ENCODE measurements around the gene PBX2. TPM values are rescaled to one million over a fixed set of nuclear protein-coding genes. Genes with fewer than 3 reads are reported as not detected.

Gene PBX2
- total RNA-seq, 4 donors from 2014 or later = 43.6 to 95.9 (median 59.3) TPM

DNA sequence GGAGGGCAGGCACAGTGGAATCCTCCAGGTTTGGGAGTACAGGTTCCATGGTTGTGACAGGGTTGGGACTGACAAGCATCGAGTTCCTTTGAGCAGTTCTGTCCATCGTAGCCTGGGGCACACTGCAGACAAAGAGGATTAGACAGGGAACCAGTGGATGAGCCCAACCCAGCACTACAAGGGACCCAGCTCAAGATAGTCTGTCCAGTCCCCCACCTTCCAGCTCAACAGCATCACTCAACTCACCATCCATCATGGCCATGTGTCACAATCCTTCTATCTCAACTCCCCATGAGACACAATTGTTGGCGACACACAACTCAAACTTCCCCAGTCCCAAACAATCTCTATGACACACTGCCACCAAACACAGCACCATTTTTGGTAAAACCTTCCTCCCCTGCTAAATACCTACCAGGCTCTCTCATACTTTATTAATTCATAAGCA, 14.3 kb upstream of the PBX2 start:
- no peaks in the 10 kb centered on the region for H3K4me1 ChIP-seq
- 82% methylated on average over 1 of the region's 3 CpGs for WGBS
- DNase-seq (ENCODE audit: extremely low spot score) = no peak
- intact Hi-C loops (cut with DNase I) = no loop called here
- no peak overlapping the region for H3K27ac ChIP-seq (replicated peaks in 1 of 4)
- no peaks in the 10 kb centered on the region for H3K9me3 ChIP-seq
- TF ChIP-seq POLR2A (IDR thresholded peaks at IDR 0.05; ENCODE audit: low read depth) (no peak), CTCF (IDR thresholded peaks at IDR 0.05) (no peak), EP300 (IDR thresholded peaks at IDR 0.05) (no peak), POLR2AphosphoS5 (IDR thresholded peaks at IDR 0.05) (no peak)
- H3K4me3 ChIP-seq = no peak overlapping the region
- H3K36me3 ChIP-seq = peaks cover 0 to 68% (median 2%) of the 10 kb centered on the region in 4 donors
- peaks cover 0 to 28% (median 0%) of the 10 kb centered on the region in 4 donors for H3K27me3 ChIP-seq

DNA sequence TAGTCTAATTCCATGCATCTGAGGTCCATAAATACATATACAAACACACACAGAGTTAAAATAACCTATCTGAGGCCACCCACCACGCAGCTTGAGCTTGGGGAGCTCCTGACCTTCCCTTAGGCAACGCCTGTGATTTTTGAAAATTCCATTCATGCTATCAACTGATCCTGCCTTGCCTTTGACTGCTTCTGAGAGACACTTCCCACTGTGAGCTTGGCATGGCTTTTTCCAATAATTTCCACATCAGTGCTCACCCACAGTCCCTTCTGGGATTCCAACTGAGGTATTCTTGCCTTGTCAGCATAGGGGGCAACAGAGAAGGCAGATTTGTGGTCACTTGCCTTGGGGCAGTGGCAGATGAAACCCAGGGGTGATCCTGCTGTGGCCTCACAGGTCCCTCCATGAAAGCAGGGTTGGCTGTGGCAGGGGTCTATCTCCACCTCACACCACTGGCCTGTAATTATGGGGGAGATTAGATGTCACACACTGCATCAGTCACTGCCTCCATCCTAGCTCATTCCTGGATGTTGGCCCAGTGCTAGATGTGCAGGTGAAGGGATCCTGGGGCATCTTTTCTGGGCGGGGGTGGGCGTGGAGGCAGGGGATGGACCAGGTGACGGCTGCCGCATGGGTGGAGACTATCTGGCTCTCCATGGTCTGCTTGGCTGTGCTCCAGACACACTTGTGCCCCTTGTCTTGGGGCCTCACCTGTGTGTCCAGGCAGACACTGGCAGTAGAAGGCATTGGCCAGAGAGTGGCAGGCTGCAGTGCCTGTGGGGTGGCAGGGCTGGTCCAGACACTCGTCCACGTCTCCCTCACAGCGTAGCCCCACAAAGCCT, 13.6 kb upstream of the PBX2 start:
- Histone ChIP-seq H3K27ac (replicated peaks in 1 of 4) (no peak overlapping the region), H3K9me3 (no peaks in the 10 kb centered on the region), H3K4me1 (no peaks in the 10 kb centered on the region), H3K4me3 (no peak overlapping the region), H3K27me3 (peaks cover 0 to 28% (median 0%) of the 10 kb centered on the region in 4 donors), H3K36me3 (peaks cover 0 to 74% (median 2%) of the 10 kb centered on the region in 4 donors)
- TF ChIP-seq POLR2AphosphoS5 (IDR thresholded peaks at IDR 0.05) (no peak), EP300 (IDR thresholded peaks at IDR 0.05) (no peak), POLR2A (IDR thresholded peaks at IDR 0.05; ENCODE audit: low read depth) (no peak), CTCF (IDR thresholded peaks at IDR 0.05) (no peak)
- intact Hi-C loops (cut with DNase I) = no loop called here
- no peak for DNase-seq (ENCODE audit: extremely low spot score)
- 73% methylated on average over 4 of the region's 9 CpGs for WGBS

DNA sequence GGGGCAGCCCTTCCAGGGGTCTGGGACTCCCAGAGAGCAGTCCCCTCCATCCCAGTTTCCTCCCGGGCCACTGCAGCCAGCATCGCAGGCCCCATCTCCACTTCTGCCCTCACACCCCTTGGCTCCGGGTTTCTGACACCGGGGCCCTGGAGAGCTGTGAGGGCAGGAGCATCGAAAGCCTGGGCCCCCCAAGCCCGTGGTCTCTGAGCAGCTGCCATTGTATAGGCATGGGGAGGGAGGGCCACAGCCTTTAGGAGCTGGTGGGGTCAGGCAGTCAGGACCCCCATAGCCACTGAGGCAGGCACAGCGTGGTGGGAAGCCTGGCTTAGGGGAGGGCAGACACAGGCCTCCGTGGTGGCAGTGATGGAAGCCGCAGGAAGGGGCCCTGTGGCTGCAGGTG, 12.2 kb upstream of the PBX2 start:
- no peak for DNase-seq (ENCODE audit: extremely low spot score)
- no peak overlapping the region for H3K27ac ChIP-seq (replicated peaks in 1 of 4)
- WGBS = 87% methylated on average over 5 of the region's 9 CpGs

GRCh38 chr6:32200711-32201475, 10.9 kb upstream of the PBX2 start:
- 84% methylated on average over 10 of the region's 13 CpGs for WGBS
- no peak for DNase-seq (ENCODE audit: extremely low spot score)
- Histone ChIP-seq H3K27ac (replicated peaks in 1 of 4) (no peak overlapping the region), H3K4me3 (no peak overlapping the region), H3K27me3 (peaks cover 0 to 28% (median 0%) of the 10 kb centered on the region in 4 donors), H3K36me3 (peaks cover 0 to 68% (median 2%) of the 10 kb centered on the region in 4 donors), H3K9me3 (no peaks in the 10 kb centered on the region), H3K4me1 (peaks cover 9 to 13% (median 10%) of the 10 kb centered on the region in 4 donors)
- no peak for TF ChIP-seq POLR2AphosphoS5 (IDR thresholded peaks at IDR 0.05)
- TF ChIP-seq CTCF (IDR thresholded peaks at IDR 0.05) = no peak
- TF ChIP-seq EP300 (IDR thresholded peaks at IDR 0.05) = no peak
- no peak for TF ChIP-seq POLR2A (IDR thresholded peaks at IDR 0.05; ENCODE audit: low read depth)
- intact Hi-C loops (cut with DNase I) = no loop called here

More for the DNA sequence above, 12.2 kb upstream of the PBX2 start:
- Histone ChIP-seq H3K4me3 (no peak overlapping the region), H3K4me1 (peaks cover 2 to 4% (median 2%) of the 10 kb centered on the region in 4 donors), H3K27me3 (peaks cover 0 to 28% (median 0%) of the 10 kb centered on the region in 4 donors), H3K9me3 (no peaks in the 10 kb centered on the region), H3K36me3 (peaks cover 0 to 80% (median 2%) of the 10 kb centered on the region in 4 donors)
- TF ChIP-seq CTCF (IDR thresholded peaks at IDR 0.05) (no peak), POLR2A (IDR thresholded peaks at IDR 0.05; ENCODE audit: low read depth) (no peak), EP300 (IDR thresholded peaks at IDR 0.05) (no peak)
- intact Hi-C loops (cut with DNase I) = no loop called here
